Dermis blood vessel endothelial cell (primary cell): Measurements from ENCODE around the gene TMEM222. TPM values are rescaled to one million over a fixed set of nuclear protein-coding genes. Genes with fewer than 3 reads are reported as not detected.
"Not testable (repeated sequence)": the region's sequence is repeated elsewhere in the genome, so short reads cannot be mapped to it uniquely, and the experiment has no call there.

ENCODE experiments used
- DNase-seq: peaks from one replicate; pipeline ENCODE4 v3.0.0; 2010
- total RNA-seq: library from RNA; depleted of rRNA; stranded (reverse); fragments of >200 nt; gene quantifications from 2 replicates; pipeline ENCODE4 v1.2.3, GENCODE V29; 2014

TMEM222 gene
- total RNA-seq, 1 donor from 2014 or later: 23.3 TPM

GRCh38 chr1:27380766-27381733, 59.1 kb downstream of the TMEM222 start:
- no peak for DNase-seq

DNA sequence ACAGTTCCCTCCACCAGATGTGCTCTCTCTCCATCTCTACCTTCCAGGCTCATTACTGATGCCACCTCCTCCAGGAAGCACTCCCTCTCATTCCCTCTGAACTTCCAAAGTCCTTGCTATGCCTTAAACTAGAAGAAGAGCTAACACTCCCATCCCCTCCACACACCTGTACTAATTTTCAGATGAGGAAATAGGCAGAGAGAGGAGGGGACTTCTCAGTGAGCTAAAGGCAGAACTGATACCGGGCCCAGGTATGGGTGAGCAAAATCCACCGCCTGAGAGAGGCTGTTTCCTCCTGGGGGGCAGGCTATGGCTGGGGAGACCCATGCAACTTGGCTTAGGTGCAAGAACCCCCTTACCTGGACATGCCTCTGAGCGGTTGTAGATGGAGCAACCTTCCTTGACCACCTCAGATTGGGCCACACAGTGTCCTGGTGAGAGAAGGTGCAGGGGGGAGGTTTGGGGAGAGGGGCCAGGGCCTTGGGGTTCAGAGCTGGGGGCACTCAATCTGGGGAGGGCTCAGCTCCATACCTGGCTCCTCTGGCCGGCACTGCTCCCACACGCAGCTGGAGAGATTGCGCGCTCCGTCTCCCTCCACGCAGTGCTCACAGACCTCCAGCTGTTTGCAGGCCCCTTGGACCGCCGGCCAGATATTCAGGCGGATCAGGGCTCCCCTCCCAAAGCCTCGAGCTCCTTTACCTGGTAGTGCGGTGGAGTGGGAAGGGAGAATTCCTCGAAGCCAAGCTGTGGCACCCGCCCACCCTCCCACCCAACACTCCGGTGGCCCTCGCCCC, 60.2 kb downstream of the TMEM222 start:
- DNase-seq: no peak

- no peak for DNase-seq
These were observed 61.2 kb downstream of the TMEM222 start, which contains the start of gene CD164L2 for GRCh38 chr1:27383039-27383605. TSS of gene CD164L2 (minus strand) at chr1:27383333. CDS start at chr1:27383239, 94 bp downstream.

- DNase-seq: no peak
These were observed 61.7 kb downstream of the TMEM222 start for GRCh38 chr1:27383661-27384060.

DNA sequence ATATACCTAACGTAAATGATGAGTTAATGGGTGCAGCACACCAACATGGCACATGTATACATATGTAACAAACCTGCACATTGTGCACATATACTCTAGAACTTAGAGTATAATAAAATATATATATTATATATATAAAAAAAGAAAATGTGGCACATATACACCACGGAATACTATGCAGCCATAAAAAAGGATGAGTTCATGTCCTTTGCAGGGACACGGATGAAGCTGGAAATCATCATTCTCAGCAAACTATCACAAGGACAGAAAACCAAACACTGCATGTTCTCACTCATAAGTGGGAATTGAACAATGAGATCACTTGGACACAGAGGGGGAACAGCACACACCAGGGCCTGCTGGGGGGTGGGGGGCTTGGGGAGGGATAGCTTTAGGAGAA, 62.8 kb downstream of the TMEM222 start:
- not testable (repeated sequence) for DNase-seq

Other genes starting within 250 kb of the TMEM222 start
- gene SLC9A1, start 167.0 kb upstream of the TMEM222 start, total RNA-seq: 5.6 and 20.1 TPM in 2 replicates
- gene WDTC1, start 87.5 kb upstream of the TMEM222 start, total RNA-seq: 32.7 and 51.4 TPM in 2 replicates
- not detected in 2 replicates for gene SYTL1, start 19.9 kb downstream of the TMEM222 start, total RNA-seq
- 6.6 and 10.3 TPM in 2 replicates for gene MAP3K6, start 44.8 kb downstream of the TMEM222 start, total RNA-seq
- 0.09 TPM in 1 of 2 replicates, not detected in the other for gene FCN3, start 52.7 kb downstream of the TMEM222 start, total RNA-seq
- gene CD164L2, start 61.2 kb downstream of the TMEM222 start, total RNA-seq: not detected in 2 replicates
- gene GPR3, start 70.5 kb downstream of the TMEM222 start, total RNA-seq: 0.42 and 0.51 TPM in 2 replicates
- 45.9 and 110 TPM in 2 replicates for gene WASF2, start 168.0 kb downstream of the TMEM222 start, total RNA-seq